Cardiac septum (tissue), 1 donor: ENCODE results near the gene ITGA2. TPM values are rescaled to one million over a fixed set of nuclear protein-coding genes. Genes with fewer than 3 reads are reported as not detected.

Source experiments
- DNase-seq: peaks from one replicate; pipeline ENCODE4 v3.0.0-alpha.2; 2020; ENCODE audit warnings: low spot score
- intact Hi-C: fragments of 100-400 bp; cut with DNase I; formaldehyde crosslinking; loops from one replicate; pipeline ENCODE4 v1.14.0; 2022
- total RNA-seq: library from RNA; stranded (reverse); fragmentation: NEBNext Ultra II Directional; extraction: Animal tissue kit (Norgen Biotek cat#: 25700); gene quantifications from one replicate; pipeline ENCODE4 v1.2.1, GENCODE V29; 2021
- donor health status: DM: no; HTN: no; CAD: no.

Gene ITGA2
- total RNA-seq, 1 donor from 2014 or later, result 1.4 TPM

GRCh38 chr5:53041740-53042139 is 52.6 kb downstream of the ITGA2 start:
- intact Hi-C loops, result no loop called here
- DNase-seq, result no peak

- DNase-seq, result no peak
Observed at GRCh38 chr5:53045263-53045662, 56.1 kb downstream of the ITGA2 start.

GRCh38 chr5:53048248-53048647 is 59.1 kb downstream of the ITGA2 start:
- intact Hi-C loops, result no loop called here
- no peak for DNase-seq

More at GRCh38 chr5:53045263-53045662, 56.1 kb downstream of the ITGA2 start:
- intact Hi-C loops, result no loop called here

GRCh38 chr5:53052499-53052898 is 63.3 kb downstream of the ITGA2 start:
- no peak for DNase-seq
- intact Hi-C loops, result no loop called here

GRCh38 chr5:53053364-53053763 is 64.2 kb downstream of the ITGA2 start:
- intact Hi-C loops, result no loop called here
- no peak for DNase-seq

GRCh38 chr5:53055365-53055764 is 66.2 kb downstream of the ITGA2 start:
- intact Hi-C loops, result no loop called here
- DNase-seq, result no peak

GRCh38 chr5:53059281-53059680 is 70.1 kb downstream of the ITGA2 start:
- intact Hi-C loops, result loop anchor here (2.0 kb wide), 1 partner anchor 36 kb away; no protein-coding TSS in a partner anchor
- DNase-seq, result no peak

- intact Hi-C loops, result no loop called here
- DNase-seq, result no peak
Observed at GRCh38 chr5:53063176-53063575, 74.0 kb downstream of the ITGA2 start.

- intact Hi-C loops, result no loop called here
- DNase-seq, result no peak
Observed at GRCh38 chr5:53063791-53064190, 74.6 kb downstream of the ITGA2 start.

GRCh38 chr5:53066088-53066487 is 76.9 kb downstream of the ITGA2 start:
- no peak for DNase-seq
- intact Hi-C loops, result no loop called here

GRCh38 chr5:53067641-53068040 is 78.5 kb downstream of the ITGA2 start:
- no peak for DNase-seq
- intact Hi-C loops, result no loop called here

- intact Hi-C loops, result no loop called here
- DNase-seq, result no peak
Observed at GRCh38 chr5:53068291-53068836, 79.2 kb downstream of the ITGA2 start.

GRCh38 chr5:53069626-53070025 is 80.5 kb downstream of the ITGA2 start:
- DNase-seq, result no peak
- intact Hi-C loops, result no loop called here

- DNase-seq, result no peak
- intact Hi-C loops, result no loop called here
Observed at GRCh38 chr5:53071298-53071697, 82.1 kb downstream of the ITGA2 start.

- intact Hi-C loops, result no loop called here
- DNase-seq, result no peak
Observed at GRCh38 chr5:53071738-53072137, 82.6 kb downstream of the ITGA2 start.

- intact Hi-C loops, result no loop called here
- DNase-seq, result no peak
Observed at GRCh38 chr5:53073348-53073747, 84.2 kb downstream of the ITGA2 start.

- no peak for DNase-seq
- intact Hi-C loops, result no loop called here
Observed at GRCh38 chr5:53076014-53076583, 86.9 kb downstream of the ITGA2 start.

- DNase-seq, result no peak
- intact Hi-C loops, result no loop called here
Observed at GRCh38 chr5:53080271-53080670, 91.1 kb downstream of the ITGA2 start.

- intact Hi-C loops, result no loop called here
- no peak for DNase-seq
Observed at GRCh38 chr5:53083927-53084326, 94.8 kb downstream of the ITGA2 start.

GRCh38 chr5:53084546-53085255 is 95.5 kb downstream of the ITGA2 start:
- DNase-seq, result no peak
- intact Hi-C loops, result no loop called here

- intact Hi-C loops, result no loop called here
- DNase-seq, result no peak
Observed at GRCh38 chr5:53087171-53087570, 98.0 kb downstream of the ITGA2 start.
